Stimulated activated CD4-positive, alpha-beta T cell treated with anti-CD3 and anti-CD28 coated beads, Interleukin-4, amount 100 ng/mL, for 24 hours (primary cell): ENCODE measurements around the gene MANBA.
"Not testable (repeated sequence)": the region's sequence is repeated elsewhere in the genome, so short reads cannot be mapped to it uniquely, and the experiment has no call there.

Experiments
- DNase-seq: peaks from one replicate; pipeline ENCODE4 v3.0.0-alpha.2; 2020

Gene MANBA

DNA sequence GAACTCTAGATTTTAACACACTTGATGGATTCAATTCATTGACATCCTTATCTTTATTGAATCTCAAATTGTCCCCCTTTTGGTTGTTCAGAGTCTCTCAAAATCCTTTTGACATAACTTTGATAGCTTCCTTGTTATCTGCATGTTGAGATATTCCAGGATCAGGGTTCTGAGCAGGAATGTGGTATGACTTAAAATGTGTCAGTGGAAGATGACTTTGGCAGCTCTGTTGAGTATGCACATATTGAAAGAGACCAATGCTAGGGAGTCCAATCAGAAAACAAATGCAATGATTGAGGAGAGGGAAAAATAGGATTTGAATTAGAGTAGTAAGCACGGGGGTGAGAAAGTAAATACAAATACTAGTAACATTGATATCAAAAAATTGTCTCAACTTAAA, 93.8 kb downstream of the MANBA start:
- no peak for DNase-seq

DNA sequence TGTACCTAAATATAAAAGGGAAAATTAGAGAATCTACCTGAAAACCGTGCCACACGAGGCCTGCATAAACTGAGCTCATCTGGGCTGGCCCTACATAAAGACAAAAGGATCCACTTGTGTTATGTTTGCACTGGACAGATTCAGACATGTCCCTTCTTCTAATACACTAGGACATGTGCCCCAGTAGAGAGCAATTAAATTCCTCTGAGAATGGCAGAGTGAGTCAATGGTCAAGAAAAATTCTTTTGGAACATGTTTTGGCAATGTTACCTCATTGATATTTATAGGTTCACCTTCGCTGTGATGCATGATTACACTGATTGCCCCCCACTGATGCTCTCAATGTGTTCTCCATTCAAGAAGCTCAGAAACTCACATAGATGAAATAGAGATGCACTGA, 95.2 kb downstream of the MANBA start:
- DNase-seq: no peak

DNA sequence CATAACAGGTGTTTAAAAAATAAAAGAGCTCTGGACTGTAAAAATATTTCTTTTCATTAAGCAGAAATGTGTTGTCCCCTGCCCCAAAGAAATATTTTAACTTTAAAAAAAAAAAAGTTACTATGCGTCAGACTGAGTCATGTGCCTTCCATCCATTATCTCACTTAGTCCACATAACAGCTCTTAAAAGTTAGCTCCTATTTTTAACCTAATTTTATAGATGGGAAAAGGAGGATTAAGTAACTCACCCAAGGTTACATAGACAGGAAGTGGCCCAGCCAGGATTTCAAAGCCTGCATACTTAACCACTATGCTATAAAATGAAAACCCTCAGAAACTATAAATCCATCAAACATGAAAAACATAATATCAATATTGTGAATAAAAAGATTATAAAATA, 97.7 kb downstream of the MANBA start:
- DNase-seq: no peak

DNA sequence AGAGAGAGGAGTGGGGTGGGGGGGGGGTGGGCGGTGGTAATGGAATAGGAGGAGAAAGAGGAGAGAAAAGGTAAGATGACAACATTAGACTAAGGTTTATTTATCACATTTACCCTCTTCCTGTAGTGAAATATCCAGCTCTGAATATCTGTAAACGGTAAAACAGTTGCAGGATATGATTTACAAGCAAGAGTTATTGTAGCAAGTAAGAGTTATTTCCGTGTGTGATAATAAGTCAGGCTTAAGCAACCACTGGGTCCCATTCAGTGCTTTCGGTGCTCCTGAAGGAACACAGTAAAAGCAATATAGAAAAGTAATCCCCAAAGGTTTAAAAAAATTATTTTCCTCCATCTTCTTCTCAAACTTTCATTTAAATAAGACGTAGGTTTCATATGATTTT, 103.6 kb downstream of the MANBA start:
- no peak for DNase-seq

DNA sequence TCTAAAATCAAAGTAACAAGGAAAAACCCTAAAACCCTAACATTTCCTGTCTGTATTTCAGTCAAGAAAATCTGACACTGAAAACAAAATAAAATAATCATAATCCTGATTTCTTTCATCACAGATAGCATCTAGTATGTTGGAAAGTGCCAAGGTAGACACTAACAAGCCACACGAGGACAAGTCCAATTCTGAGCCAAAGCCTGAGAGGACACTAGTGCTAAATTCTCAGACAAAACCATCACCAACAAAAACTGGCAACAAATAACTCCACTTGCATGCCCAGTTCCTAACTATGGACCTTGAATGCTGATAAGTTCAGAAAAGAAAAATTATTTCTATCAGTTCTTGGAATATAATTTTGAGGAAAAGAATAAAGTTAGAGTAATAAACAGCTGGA, 113.7 kb downstream of the MANBA start:
- DNase-seq: no peak

DNA sequence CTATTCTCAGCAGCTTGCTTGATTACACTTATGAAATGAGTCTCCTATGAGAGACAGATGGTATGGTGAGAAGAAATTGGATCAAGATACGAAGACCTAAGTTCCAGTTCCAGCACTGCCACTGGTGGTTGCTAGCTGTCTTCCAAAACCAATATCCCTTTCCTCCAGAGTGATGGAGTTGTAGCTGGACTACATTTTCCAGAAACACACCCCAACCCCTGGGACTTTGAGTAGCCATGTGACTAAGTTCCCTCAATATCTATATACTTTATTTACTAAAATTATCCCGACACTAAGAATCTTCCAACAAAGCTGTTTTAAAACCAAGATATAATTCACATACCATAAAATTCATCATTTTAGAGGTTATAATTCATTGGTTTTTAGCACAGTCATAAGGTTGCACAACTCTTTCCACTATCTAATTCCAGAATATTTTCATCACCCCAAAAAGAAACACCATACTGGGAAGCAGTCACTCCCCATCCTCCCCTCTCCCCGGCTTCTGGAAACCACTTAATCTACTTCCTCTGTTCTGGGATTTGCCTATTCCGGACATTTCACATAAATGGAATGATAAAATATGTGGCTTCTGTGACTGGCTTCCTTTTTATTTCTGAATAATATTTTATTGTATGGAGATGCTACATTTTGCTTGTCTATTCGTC, 118.0 kb downstream of the MANBA start:
- DNase-seq: no peak

DNA sequence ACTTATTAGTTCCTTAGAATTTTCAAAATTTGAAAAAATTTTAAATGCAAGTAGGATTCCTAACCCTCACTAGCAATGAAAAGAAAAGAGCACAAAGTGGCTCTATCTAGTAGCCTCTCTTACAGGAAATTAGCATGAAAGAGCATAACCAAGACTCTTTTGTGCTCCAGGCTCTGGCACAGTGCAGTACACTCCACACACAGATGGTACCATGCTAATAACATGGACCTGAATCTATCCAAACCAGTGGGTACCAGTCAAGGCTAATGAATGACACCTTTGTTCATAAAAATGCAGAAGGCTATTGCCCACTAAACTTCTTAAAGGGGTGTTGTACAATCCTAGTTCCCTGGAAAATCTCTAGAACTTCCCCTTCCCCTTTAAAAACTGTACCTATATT, 119.0 kb downstream of the MANBA start:
- DNase-seq: no peak

DNA sequence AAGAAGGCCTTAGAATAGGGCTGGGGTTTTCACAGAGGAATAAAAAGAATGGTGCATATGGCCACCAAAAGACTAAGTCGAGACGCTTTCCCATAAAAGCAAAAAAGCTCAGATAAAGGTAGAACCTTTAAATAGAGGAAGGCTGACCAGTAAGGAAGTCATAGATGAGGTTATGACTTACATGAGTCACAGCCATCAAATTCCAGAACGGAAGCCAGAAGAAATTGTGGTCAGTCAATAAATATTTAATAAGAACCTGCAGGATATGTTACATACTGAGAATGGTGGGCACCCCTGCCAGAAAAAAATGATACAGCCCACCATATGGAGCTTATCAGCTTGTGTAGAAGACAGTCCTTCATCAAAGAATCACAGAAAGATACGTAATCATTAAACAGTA, 120.1 kb downstream of the MANBA start:
- no peak for DNase-seq

DNA sequence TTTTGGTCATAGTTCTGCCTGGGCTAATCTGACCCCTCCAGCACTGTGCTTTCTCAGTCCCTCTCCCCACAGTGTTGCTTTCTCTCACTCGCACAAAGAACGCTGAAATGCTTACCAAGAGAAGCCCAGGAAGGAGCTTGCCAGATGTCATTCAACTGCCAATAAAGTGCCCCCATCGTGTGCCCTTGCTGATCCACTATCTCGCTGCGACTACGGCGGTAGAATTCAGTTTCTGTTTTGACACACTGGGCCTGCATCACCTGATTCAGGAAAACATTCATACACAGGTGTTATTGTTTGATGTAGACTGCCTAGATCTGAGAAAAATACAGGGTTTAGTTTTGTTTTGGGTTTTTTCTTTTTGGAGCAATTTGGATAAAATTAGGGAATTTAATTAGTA, 121.2 kb downstream of the MANBA start:
- DNase-seq: no peak

DNA sequence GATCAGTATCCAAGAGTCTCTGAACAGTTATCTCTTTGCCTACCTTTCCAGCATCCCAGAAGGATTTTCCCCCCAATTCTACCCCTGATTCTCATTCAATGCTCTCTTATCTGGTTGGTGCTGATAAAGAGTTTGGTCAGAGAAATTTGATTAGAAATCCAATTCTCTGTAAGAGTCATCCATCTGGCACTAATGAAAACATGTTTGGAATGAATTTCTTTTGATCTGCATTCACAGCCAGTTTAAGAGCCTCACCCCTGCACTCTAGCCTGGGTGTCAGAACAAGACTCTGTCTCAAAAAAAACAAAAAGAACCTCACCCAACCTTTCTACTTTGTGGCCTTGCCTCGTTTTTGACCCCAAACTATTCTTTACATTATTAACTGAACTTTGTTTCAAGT, 122.1 kb downstream of the MANBA start:
- no peak for DNase-seq

DNA sequence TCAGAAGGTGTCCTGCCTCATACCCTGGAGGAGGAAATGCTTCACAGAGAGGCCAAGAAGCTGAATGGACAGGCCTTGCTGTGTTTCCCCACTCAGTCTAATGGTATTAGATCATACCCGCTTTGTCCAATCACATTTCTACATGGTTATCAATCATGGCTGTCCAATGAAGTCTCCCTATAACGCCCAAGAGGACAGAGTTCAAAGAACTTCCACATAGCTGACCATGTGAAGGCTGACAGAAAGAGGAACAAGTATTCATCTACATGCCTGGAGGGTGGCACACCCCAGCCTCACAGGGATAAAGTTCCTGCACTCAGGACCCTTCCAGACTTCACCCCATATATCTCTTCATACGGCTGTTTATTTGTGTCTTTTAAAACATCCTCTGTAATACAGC, 123.4 kb downstream of the MANBA start:
- DNase-seq: no peak

DNA sequence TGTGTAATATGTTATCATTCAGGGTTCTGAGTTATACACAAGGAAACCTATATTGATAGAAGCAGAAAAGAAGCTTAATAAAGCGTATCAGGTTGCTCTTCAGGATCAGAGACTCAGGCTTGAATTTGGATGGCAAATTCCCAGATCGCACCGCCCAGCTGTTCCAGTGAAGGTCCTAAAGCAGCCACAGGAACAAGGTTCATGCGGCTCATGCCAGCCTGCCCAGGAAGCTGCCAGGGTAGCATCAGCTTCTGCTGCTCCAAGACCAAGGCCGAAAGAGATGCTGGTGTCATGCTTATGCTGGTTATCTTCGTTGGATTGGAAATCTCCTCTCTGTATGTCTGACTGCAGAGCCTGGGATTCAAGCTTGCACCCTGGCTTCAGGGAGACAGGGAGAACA, 127.7 kb downstream of the MANBA start:
- no peak for DNase-seq

DNA sequence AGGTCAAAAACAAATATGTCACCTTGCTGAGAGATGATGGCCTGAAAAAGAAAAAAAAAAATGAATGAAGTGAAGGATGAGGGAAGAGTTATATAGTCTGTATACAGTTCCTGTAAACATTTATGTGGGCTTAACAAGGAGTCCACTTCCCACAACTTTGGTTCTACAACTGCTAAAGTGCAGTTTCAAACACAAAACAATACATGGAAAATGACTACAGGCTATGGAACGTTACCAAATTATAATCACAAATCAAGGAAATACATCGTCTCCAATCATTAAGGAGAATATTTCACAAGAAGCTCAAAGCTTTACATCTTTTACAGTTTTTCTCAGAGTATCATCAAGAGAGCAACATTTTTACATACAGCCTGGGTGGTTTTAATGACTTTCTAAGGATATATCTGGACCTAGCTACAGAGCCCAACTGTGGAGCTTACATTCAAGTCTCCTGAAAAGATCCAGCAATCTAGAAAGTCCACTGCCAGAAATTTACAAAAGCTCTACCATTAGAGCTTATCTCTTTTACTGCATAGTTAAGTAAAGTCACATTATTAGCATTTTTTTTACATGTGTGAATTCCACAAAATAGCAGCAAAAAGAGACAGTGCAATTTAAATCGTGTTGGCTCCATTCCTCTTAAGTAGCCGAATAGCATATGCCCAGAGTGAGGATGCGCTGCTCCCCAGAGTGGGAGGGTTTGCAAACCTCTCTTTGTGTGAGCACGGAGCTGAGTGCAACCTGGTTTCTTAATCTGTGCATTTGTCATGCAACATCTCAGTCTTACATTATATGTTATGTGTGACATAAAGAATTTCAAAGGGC, 128.3 kb downstream of the MANBA start:
- DNase-seq: no peak

DNA sequence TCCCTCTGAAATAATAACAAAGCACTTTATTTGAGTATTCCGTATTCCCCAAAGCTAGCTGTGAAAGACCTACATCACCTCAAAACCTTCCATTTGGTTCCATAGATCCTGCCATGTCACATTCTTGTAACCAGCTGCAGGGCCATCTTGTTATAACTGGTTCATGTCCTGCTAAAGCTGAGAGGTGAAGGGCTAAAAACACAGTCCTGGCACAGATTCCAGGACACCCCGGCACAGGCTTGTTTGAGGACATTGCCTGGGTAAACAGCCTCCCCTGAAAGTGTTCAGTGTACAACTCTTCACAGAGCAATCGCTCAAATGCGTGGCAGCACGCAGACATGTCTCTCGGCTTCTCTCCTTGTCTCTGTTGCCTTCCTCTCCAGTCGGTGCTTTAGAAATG, 129.2 kb downstream of the MANBA start:
- no peak for DNase-seq

DNA sequence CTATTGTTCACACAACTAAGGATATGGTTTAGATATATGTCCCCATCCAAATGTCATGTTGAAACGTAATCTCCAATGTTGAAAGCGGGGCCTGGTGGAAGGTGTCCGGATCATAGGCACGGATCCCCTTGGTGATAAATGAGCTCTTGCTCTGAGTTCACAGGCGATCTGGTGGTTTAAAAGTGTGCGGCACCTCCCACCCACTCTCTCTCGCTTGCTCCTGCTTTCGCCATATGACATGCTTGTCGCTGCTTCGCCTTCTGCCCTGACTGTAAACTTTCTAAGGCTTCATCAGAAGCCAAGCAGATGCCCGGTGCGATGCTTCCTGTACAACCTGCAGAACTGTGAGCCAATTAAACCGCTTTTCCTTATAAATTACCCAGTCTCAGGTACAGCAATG, 131.1 kb downstream of the MANBA start:
- DNase-seq: no peak

DNA sequence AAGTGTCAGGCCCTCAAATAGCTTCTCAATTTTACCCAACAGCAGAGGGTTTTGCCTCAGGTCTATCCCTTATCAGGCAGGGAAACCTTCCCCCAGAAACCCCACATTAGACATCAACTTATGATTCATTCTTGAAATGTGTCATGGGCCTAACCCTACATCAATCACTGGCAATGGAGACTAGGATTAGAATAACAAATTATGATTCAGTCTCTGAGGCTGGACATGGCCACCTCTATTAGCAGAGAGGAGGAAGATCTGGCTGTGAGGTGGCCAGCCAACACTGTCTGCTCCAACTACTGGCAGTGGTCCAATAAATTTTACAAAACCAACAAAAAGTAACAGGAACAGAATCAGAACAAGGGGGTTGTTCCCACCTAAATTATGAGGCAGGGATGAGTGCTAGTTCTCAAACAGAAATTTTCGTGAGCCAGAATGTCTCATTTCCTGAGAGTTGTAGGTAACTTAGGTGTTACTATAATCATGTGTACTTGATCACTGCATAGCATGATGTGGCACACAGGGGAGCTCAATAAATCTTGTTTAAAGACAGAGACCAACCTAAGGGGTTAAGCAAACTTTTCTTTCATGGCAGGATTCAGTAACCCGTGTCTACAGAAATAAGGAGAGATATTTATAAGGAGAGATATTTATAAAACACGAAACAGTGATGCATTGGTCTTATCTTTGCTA, 132.8 kb downstream of the MANBA start:
- peak; percentile 61 for DNase-seq

DNA sequence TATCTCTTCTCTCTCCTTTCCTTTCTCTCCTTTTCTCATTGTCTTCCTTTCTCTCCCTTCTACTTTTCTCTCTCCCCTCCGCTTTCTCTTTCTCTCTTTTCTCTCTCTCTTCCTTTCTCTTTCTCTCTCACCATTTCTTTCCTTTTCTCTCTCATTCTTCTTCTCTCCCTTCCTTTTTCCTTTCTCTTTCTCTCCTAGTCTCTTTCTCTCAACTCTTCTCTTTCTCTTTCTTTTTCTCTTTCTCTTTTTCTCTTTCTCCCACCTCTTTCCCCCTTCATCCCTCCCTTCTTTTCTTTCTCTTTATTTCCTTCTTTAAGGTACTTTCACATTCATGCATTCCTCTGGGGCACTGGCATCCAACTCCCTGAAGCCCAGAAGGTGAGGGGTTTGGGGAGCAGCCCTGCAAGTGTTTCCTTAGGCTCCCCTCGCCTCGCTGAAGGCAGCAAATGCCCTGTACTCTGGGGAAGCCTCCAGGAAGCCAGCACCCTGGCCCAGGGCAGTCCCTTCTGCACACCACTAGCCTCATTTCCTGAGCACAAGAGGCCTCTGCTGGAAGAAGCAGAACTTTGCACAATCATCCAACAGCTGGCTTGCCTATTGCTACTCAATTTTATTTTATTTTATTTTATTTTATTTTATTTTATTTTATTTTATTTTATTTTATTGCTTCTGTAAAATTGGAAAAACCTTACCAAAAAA, 135.4 kb downstream of the MANBA start:
- peak; percentile 68 for DNase-seq

DNA sequence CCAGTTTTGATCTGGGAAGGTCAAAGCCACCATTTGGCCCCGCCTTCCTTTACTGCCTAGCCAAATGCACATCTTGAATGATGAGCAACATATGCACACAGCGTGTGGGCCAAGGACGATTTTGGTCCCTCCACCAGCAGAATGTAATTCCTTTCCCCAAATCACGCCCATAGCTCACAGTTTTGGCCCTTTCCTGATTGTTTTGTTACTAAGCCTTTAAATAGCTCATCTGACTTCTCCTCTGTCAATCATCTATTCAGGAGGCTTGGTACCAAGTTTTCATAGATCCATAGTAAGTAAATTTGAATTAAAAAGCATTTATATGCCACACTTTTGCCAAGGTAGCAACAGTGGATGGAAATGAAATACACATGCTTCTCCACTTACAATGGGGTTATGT, 136.3 kb downstream of the MANBA start:
- no peak for DNase-seq

DNA sequence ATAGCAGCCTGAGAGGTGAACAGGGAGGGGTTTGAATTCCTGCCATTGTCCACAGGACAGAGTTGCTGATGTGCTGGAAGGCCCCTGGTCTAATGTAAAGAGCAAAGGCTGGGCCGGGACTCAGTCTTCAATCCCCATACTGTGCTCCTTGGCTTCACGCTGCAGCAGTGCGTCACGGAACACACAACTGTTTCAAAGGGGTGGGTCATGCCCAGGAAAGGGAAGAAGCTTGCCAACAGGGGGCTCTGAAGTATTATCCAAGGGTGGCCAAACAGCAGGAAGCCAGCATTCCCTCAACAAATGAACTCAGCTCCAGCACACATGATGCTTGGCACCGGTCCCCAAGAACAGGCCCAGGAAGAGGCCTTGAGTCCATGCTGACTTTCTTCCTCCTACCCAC, 137.1 kb downstream of the MANBA start:
- DNase-seq: no peak

DNA sequence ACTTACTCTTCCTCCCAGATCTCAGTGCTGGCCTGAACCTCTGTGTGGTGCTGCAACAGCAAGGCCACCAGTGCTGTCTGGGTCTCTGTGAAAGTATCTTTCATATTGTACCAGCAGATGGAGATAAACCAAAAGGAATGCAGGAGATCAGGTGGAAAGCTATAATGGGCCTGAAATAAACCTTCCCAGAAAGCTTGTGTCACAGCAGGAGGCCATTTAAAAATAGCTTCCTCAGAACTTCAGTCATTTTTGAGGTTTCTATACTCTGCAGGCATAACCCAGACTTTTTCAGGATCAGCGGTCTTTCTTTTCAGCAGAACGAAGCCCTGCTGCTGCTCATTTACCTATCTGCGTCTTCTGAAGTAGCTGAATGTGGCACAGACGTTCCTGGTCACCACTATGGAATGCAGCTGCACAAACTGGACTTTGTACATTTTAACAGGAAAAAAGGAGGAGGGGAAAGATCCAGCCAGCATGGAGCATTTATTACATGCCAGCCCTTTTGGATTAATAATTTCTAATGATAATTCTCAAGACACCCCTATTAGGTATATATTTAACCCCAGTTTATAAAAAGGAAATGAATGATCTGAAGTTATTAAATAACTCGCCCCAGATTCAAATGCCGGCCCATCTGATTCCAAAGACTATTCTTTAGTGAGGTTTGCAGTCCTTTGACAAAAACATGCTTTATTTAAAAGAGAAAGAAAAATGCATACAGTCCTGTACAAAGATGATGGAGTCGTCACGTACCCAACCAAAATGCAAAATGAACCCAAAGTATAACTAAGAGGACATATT, 139.9 kb downstream of the MANBA start:
- DNase-seq: no peak

DNA sequence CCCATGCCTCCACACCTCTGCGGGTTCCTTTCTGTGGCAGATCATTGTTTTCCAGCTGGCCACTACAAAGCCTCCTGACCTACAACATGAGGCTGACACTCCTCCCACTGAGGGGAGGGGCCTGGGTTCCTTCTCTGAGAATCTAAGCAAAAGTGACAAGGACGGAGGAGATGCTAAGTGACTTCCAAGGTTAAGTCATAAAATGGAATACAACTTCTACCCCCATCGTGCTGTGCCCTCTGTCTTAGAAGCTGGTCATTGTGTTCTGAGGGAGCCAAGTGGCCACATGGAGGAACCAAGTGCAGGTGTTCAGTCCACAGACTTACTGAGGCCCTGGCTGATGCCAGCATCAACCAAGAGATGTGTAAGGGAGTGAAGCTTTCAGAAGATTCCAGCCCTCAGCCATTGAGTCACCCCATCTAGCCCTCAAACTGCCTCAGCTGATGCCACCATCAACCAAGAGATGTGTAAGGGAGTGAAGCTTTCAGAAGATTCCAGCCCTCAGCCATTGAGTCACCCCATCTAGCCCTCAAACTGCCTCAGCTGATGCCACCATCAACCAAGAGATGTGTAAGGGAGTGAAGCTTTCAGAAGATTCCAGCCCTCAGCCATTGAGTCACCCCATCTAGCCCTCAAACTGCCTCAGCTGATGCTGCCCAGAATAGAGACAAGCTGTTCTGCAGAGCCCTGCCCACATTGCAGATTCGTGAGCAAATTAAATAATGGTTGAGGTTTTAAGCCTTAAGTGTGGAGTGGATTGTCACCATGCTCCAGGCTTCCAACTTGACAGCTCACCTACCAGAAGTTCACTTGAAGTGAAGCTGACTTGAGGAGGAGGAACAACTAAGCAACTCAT, 140.8 kb downstream of the MANBA start:
- DNase-seq: peak; percentile 44

DNA sequence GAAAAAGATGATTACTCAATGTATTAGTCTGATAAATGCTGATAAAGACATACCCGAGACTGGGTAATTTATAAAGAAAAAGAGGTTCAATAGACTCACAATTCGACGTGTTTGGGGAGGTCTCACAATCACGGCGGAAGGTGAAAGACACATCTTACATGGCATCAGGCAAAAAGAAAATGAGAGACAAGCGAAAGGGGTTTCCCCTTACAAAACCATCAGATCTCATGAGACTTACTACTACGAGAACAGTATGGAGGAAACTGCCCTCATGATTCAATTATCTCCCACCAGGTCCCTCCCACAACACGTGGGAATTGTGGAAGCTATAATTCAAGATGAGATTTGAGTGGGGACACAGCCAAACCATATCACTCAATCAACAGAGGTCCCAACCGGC, 141.7 kb downstream of the MANBA start:
- not testable (repeated sequence) for DNase-seq
